Adrenal gland (tissue), 19 donors: ENCODE measurements around the gene ABHD12B. TPM values are rescaled to one million over a fixed set of nuclear protein-coding genes. Genes with fewer than 3 reads are reported as not detected.

Experiments
- DNase-seq, 7 donors: peaks; one replicate each; pipeline ENCODE4 v3.0.0-alpha.2; 2019 to 2020
- H3K27ac ChIP-seq, 5 donors: fragments of 200-600 bp; sonication (generic) in 4 of 5; 1 replicate in 3 of 5; 2 replicates in 2 of 5; pipeline versions ENCODE4 v1.5.1 to v1.8.0; 2016 to 2020; ENCODE audit warnings: mild to moderate bottlenecking in 1 of 5
- H3K27me3 ChIP-seq: fragments of 200-600 bp; 2 replicates; pipeline ENCODE4 v1.8.0; 2021
- H3K36me3 ChIP-seq, 2 donors: fragments of 200-600 bp; replicated peaks in 1 of 2; 1 replicate in 1 of 2; 2 replicates in 1 of 2; pipeline versions ENCODE4 v1.5.1 to v1.8.0; 2018 to 2022
- H3K4me1 ChIP-seq, 2 donors: fragments of 200-600 bp; replicated peaks in 1 of 2; 1 replicate in 1 of 2; 2 replicates in 1 of 2; pipeline versions ENCODE4 v1.5.1 to v1.8.0; 2018 to 2021
- H3K4me3 ChIP-seq, 4 donors: fragments of 200-600 bp; sonication (generic) in 3 of 4; one replicate each; pipeline ENCODE4 v1.5.1; 2016 to 2018
- H3K9me3 ChIP-seq, 3 donors: fragments of 200-600 bp; sonication (generic) in 1 of 3; replicated peaks in 1 of 3; 1 replicate in 2 of 3; 2 replicates in 1 of 3; pipeline versions ENCODE4 v1.5.1 to v1.8.0; 2016 to 2021
- POLR2A ChIP-seq, 2 donors: fragments of 450-650 bp; IDR thresholded peaks; one replicate each; pipeline ENCODE4 v1.6.1; 2017; ENCODE audit warnings: antibody characterized with exemption in 2 of 2, mild to moderate bottlenecking in 2 of 2, moderate library complexity in 1 of 2
- WGBS, 4 donors: extraction: QIAGEN DNeasy Blood & Tissue Kit in 2 of 4; methylation state at CpG; one replicate each; pipeline versions ENCODE4 v1.1.5 to v1.1.7; 2013 to 2017; 5-methylcytosine and 5-hydroxymethylcytosine counted together
- intact Hi-C, 2 donors: fragments of 100-400 bp; cut with DNase I; formaldehyde crosslinking; loops; one replicate each; pipeline versions ENCODE4 v1.14.1 to v1.15.0; 2022 to 2023
- long read RNA-seq, 10 donors: library from polyadenylated mRNA in 3 of 10; unstranded in 2 of 10; stranded (forward) in 1 of 10; transcript quantifications; one replicate each; pipeline ENCODE4 v2.0.0 and lab custom pipeline, GENCODE V29; 2021 to 2026
- polyA plus RNA-seq, 3 donors: library from polyadenylated mRNA; stranded (reverse); fragments of 200-250 nt in 2 of 3; fragments of 350-450 nt in 1 of 3; fragmentation: Illumina TruSeq in 1 of 3; extraction: RNeasy Lipid Tissue Mini Kit (QIAGEN cat#74804) in 1 of 3; gene quantifications; one replicate each; pipeline ENCODE4 v1.2.3, GENCODE V29; 2013 to 2014
- total RNA-seq, 9 donors: library from RNA; depleted of rRNA in 4 of 9; stranded (reverse); fragments of >200 nt in 4 of 9; fragments of 120-200 nt in 1 of 9; fragmentation: NEBNext Ultra II Directional in 1 of 9; extraction: Animal tissue kit (Norgen Biotek cat#: 25700) in 1 of 9; gene quantifications; one replicate each; pipeline versions ENCODE4 v1.1.0 to v1.2.4, GENCODE V29; 2013 to 2023
- TF ChIP-seq, protein P1 (sequence below), 6 experiments: fragments of 450-650 bp in 4 of 6; fragments of 200-600 bp in 2 of 6; sonication (generic) in 1 of 6; IDR thresholded peaks; 1 replicate in 5 of 6; 2 replicates in 1 of 6; pipeline versions ENCODE4 v1.5.1 to v1.8.0; 2016 to 2021; ENCODE audit warnings: antibody characterized with exemption in 6 of 6, mild to moderate bottlenecking in 2 of 6, moderate library complexity in 1 of 6
- donor health status: healthy with polysubstance abuse.
- donor health status: Bipolar disorder and iron deficiency.
- donor health status: DM: yes; HTN: yes; CAD: no.
- donor health status: DM: no; HTN: no; CAD: no.
- donor health status: DM: no; HTN: no; CAD: no.
- donor health status: DM: yes; HTN: yes; CAD: no.

ABHD12B gene, protein sequence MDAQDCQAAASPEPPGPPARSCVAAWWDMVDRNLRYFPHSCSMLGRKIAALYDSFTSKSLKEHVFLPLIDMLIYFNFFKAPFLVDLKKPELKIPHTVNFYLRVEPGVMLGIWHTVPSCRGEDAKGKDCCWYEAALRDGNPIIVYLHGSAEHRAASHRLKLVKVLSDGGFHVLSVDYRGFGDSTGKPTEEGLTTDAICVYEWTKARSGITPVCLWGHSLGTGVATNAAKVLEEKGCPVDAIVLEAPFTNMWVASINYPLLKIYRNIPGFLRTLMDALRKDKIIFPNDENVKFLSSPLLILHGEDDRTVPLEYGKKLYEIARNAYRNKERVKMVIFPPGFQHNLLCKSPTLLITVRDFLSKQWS
- total RNA-seq = under 1 TPM in 4 of 9 donors, not detected in 5; 0.11 to 0.46 (median 0.37) TPM
- polyA plus RNA-seq = under 1 TPM in 2 of 3 donors, not detected in 1; 0.10 to 0.42 TPM
- long read RNA-seq, donor 1 = 0 reads
- long read RNA-seq, donor 2 = 0 reads
- long read RNA-seq, donor 3 = 0 reads
- long read RNA-seq, donor 4 = 0 reads
- long read RNA-seq, donor 5 = 0 reads
- long read RNA-seq, donor 6 = 0 reads
- long read RNA-seq, donor 7 = 0 reads
- long read RNA-seq, donor 8 = 0 reads
- long read RNA-seq, donor 9 = 0 reads
- long read RNA-seq, donor 10 = 0 reads

DNA sequence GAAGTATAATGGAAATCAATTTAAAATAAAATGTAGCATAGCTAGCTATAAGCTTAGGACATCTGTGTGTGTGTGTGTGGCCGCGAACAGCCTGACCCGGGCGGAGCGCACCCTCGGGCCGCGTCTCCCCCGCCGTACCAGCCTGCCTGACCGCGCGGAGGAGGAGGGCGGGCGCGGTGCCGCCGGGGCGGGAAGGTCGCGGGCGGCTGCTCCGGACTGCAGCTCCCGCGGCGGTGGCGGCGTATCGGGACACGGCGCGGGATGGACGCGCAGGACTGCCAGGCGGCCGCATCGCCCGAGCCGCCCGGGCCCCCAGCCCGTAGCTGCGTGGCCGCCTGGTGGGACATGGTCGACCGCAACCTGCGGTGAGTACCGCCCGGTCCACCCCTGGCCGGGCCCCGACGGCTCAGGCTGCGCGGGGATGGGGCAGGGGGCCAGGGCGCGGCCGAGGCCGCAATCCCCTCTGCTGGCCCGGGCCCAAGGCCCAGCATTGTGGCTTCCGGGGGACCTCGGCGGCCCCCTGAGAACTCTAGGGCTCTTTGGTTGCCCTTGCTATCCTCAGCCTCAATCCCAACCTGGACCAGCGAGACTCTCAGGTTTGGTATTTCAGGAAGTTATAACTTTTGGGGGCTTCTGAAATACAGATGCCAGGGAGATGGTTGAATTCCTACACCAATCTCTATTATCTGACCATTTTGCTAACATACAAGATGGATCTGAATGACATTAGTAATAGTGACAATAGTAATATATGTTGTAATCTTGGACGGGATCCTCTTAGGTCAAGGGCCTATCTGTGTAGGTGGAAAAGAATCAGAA, at the start of gene ABHD12B:
TSS of gene ABHD12B (plus strand) at position 140 of the 819 bp plus-strand sequence. CDS start at position 262, 122 bp downstream.
- H3K4me1 ChIP-seq = peaks cover 0 to 7% of the 10 kb centered on the region in 2 donors
- H3K4me3 ChIP-seq = peak within 1 kb of the TSS in 1 of 4 donors; percentile 44
- H3K27me3 ChIP-seq = peaks cover 4% of the 10 kb centered on the region
- no peak for TF ChIP-seq POLR2A (IDR thresholded peaks at IDR 0.05)
- TF ChIP-seq, protein P1, sequence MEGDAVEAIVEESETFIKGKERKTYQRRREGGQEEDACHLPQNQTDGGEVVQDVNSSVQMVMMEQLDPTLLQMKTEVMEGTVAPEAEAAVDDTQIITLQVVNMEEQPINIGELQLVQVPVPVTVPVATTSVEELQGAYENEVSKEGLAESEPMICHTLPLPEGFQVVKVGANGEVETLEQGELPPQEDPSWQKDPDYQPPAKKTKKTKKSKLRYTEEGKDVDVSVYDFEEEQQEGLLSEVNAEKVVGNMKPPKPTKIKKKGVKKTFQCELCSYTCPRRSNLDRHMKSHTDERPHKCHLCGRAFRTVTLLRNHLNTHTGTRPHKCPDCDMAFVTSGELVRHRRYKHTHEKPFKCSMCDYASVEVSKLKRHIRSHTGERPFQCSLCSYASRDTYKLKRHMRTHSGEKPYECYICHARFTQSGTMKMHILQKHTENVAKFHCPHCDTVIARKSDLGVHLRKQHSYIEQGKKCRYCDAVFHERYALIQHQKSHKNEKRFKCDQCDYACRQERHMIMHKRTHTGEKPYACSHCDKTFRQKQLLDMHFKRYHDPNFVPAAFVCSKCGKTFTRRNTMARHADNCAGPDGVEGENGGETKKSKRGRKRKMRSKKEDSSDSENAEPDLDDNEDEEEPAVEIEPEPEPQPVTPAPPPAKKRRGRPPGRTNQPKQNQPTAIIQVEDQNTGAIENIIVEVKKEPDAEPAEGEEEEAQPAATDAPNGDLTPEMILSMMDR (IDR thresholded peaks at IDR 0.05) = no peak
- H3K9me3 ChIP-seq = no peaks in the 10 kb centered on the region
- peak in 1 of 7 donors; percentile 10 for DNase-seq
- intact Hi-C loops = no loop called here
- H3K36me3 ChIP-seq = no peaks in the 10 kb centered on the region
- 11 to 18% (median 12%) methylated on average over 12 to 63 of the region's 63 CpGs for WGBS, 4 donors
- H3K27ac ChIP-seq = no peak within 1 kb of the TSS

DNA sequence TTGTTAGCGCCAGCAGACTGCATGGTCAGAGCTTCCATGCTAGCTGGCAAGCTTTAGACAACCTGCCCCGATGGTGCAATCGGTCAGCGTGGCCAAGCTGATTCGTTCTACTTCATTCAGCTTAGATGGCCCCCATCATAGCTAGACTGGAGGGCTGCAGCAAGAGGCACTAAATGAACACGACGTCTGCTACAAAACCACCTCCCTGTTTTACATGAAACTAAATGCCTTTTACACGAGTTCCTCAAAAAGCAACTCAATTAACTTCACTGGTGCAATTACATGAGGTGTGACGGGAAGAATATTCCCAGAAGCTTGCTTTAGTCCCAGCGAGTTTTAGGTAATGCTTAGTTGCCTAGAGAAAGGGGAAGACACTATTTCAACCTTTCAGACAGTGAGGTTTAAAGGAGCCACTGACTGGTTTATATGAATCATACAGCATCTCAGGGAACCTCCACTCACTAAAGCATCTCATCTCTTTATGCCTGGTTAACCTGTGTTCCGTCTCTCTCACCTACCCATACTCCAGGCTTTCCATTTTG, 49.3 kb upstream of the ABHD12B start:
- Histone ChIP-seq H3K4me1 (peaks cover 0 to 5% of the 10 kb centered on the region in 2 donors), H3K27ac (no peak overlapping the region), H3K9me3 (no peaks in the 10 kb centered on the region), H3K36me3 (no peaks in the 10 kb centered on the region), H3K27me3 (no peaks in the 10 kb centered on the region), H3K4me3 (no peak overlapping the region)
- WGBS, 4 donors = 70 to 87% (median 78%) methylated on average over 8 to 11 of the region's 11 CpGs
- intact Hi-C loops = no loop called here
- TF ChIP-seq POLR2A (IDR thresholded peaks at IDR 0.05) = no peak
- TF ChIP-seq, protein P1 (IDR thresholded peaks at IDR 0.05) = no peak
- no peak for DNase-seq

DNA sequence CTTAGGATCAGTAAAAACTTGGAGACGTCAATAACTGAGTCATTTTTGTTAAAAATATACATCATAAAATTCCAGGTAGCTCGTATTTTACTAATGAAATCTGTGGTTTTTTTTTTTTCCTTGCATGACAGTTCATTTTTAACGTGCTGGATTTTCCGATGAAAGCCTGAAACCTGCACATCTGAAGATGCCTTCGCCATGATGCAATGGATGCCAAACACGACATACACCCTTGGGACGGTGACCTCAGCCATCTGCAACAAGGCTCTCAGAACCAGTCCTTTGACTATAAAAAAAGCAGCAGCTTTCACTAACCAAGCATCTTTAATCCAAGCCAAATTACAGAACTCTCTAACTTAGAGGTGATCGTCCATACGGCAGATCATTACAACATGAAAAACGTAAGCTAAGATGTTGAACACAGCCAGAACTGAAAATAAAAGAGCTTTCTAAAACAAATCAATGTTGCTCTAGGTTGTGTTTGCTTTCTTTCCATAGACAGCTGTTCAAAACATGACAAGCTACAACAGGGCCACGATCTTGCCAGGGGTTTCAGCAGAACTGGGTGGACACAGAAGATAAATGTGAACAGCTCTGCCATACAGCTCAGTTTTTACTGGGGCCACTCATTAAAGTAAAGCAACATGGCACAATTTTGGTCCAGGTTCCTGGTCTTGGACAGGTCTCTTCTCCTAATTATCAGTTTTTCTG, 48.6 kb upstream of the ABHD12B start:
- Histone ChIP-seq H3K4me1 (peaks cover 0 to 9% of the 10 kb centered on the region in 2 donors), H3K27ac (no peak overlapping the region), H3K36me3 (no peaks in the 10 kb centered on the region), H3K9me3 (no peaks in the 10 kb centered on the region), H3K27me3 (no peaks in the 10 kb centered on the region), H3K4me3 (no peak overlapping the region)
- no peak for DNase-seq
- 84 to 92% (median 87%) methylated on average over 11 of the region's 11 CpGs for WGBS, 4 donors
- TF ChIP-seq, protein P1 (IDR thresholded peaks at IDR 0.05) = no peak
- no peak for TF ChIP-seq POLR2A (IDR thresholded peaks at IDR 0.05)
- intact Hi-C loops = no loop called here
